Epidermal melanocyte (primary cell): Measurements from ENCODE around the gene EIF2S3.
"Not testable (repeated sequence)": the region's sequence is repeated elsewhere in the genome, so short reads cannot be mapped to it uniquely, and the experiment has no call there.

Experiments used
- DNase-seq: peaks from one replicate; pipeline ENCODE4 v3.0.0; 2011; ENCODE audit warnings: low spot score; ENCODE audit not compliant: insufficient read length

The EIF2S3 gene

DNA sequence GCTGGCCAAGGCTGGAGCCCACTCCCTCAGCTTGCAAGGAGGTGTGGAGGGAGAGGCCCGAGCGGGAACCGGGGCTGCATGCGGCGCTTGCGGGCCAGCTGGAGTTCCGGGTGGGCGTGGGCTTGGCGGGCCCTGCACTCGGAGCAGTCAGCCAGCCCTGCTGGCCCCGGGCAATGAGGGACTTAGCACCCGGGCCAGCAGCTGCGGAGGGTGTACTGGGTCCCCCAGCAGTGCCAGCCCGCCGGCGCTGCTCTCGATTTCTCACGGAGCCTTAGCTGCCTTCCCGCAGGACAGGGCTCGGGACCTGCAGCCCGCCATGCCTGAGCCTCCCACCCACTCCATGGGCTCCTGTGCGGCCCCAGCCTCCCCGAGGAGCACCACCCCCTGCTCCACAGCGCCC is 5.1 kb upstream of the EIF2S3 start:
- not testable (repeated sequence) for DNase-seq

DNA sequence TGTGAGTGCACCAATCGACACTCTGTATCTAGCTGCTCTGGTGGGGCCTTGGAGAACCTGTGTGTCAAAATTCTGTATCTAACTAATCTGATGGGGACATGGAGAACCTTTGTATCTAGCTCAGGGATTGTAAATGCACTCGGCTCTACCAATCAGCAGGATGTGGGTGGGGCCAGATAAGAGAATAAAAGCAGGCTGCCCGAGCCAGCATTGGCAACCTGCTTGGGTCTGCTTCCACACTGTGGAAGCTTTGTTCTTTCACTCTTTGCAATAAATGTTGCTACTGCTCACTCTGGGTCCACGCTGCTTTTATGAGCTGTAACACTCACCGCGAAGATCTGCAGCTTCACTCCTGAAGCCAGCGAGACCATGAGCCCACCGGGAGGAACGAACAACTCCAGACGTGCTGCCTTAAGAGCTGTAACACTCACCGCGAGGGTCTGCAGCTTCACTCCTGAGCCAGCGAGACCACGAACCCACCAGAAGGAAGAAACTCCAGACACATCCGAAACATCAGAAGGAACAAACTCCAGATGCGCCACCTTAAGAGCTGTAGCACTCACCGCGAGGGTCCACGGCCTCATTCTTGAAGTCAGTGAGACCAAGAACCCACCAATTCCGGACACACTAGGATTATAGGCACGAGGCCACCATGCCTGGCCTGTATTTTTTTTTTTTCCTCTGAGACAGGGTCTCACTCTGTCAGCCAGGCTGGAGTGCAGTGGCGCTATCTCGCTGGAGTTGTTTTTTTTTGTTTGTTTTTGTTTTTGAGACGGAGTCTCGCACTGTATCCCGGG is 4.0 kb upstream of the EIF2S3 start:
- DNase-seq, result not testable (repeated sequence)

DNA sequence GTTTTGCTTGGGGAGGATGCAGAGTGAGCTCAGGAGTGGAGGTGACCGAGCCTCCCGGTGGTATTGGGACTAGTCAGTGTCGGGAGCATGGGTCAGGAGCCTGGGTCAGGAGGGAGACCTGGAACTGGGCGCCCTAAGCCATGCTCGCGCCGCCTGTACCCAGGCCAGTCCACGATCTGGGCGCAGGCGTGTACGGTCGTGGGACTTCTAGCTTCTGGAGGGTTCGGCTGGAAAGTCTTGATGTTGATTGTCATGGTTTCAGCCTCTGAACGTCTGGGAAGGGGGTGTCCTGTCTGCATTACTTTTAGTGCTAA is 244 bp downstream of the EIF2S3 start:
- DNase-seq, result no peak

DNA sequence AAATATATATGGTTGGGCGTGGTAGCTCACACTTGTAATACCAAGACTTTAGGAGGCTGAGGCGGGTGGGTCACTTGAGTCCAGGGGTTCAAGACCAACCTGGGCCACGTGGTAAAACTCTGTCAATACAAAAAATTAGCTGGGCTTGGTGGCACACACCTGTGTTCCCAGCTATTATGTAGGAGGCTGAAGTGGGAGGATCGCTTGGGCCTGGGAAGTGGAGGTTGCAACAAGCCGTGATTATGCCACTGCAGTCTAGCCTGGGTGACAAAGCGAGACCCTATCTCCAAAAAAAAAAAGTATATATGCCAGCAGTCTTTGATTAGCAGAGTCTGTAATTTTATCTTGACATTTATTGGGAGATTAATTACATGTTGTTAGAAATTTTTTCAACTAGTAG is 8.7 kb downstream of the EIF2S3 start:
- no peak for DNase-seq

DNA sequence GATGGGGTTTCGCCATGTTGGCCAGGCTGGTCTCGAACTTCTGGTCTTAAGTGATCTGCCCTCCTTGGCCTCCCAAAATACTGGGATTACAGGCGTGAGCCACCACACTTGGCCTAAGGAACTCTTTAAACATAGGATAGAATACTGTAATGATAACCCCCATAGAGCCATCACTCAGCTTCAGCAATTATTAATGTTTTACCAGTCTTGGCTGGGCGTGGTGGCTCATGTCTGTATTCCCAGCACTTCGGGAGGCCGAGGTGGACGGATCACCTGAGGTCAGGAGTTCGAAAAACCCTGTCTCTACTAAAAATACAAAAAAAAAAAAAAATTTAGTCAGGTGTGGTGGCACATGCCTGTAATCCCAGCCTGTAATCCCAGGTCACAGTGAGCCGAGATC is 15.1 kb downstream of the EIF2S3 start:
- DNase-seq, result no peak

DNA sequence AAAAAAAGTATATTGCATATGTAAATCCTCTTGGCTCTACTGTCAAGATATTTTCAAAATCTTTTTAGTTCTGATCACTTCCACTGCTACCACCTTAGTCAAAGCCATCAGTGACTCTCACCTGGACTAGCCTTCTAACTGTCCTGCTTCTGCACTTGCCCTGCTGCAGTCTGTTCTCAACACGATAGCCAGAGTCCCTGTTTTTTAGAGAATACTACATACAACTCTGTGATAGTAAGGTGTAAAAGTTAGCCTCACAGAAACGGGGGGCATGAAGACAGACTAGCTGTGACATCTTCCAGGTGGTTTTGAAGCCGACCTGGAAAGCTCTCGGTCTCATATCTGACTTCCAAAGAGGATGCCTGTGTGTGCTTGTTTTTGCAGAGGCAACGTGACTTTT is 24.7 kb downstream of the EIF2S3 start:
- no peak for DNase-seq

DNA sequence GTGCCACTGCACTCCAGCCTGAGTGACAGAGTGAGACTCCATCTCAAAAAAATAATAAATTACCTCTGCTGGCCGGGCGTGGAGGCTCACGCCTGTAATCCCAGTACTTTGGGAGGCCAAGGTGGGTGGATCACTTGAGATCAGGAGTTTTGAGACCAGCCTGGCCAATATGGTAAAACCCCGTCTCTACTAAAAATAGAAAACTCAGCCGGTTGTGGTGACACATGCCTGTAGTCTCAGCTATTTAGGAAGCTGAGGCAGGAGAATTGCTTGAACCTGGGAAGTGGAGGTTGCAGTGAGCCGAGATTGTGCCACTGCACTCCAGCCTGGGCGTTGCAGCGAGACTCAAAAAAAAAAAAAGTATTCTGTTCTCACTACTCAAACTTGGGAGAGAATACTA is 25.5 kb downstream of the EIF2S3 start:
- not testable (repeated sequence) for DNase-seq

DNA sequence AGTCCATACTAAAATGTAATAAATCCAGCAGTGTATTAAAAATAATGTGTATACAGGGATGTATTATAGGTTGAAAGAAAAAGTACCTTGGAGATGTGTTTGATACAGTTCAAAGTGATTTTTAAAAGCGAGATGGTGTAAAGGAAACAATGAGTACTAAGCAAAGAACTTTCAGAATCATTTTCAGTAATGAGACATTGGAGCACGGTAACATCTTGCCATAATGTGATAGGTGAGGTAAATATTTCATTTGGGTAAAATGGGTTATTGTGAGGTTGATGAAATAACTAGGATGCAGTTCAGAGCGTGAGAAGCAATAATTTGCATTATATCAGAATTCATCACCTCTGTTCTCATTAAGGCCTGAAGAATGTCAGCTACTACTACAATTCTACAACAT is 25.9 kb downstream of the EIF2S3 start:
- DNase-seq, result no peak

DNA sequence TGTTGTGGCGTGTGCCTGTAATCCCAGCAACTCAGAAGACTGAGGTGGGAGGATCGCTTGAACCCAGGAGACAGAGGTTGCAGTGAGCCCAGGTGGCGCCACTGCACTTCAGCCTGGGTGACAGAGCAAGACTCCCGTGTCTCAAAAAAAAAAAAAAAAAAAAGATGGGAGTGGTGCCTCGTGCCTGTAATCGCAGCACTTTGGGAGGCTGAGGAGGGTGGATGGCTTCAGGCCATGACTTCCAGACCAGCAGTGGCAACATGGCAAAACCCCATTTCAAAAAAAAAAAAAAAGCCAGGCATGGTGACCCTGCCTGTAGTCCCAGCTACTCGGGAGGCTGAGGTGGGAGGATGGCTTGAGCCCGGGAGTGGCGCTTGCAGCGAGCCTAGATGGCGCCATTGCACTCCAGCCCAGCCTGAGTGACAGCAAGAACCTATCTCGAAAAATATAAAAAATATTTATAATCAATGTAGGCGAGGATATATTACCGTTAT is 27.0 kb downstream of the EIF2S3 start:
- DNase-seq, result no peak

DNA sequence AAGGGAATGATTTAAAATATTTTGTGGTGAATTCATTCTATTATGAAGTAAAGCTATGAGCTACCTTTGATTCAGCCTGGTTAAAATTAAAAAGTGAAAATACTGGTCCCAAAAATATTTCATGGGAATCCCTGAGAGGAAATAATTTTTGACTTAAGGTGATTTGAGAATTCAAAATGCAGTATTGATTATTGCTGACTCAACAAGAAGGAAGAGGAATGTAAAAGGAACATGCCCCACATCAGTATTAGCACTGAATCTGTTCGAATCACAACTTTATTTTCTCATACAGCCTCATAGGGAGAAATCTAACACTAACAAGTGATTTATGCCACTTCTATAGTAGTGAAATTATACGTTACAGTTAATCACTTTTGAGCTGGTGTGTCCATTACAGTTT is 27.7 kb downstream of the EIF2S3 start:
- no peak for DNase-seq

DNA sequence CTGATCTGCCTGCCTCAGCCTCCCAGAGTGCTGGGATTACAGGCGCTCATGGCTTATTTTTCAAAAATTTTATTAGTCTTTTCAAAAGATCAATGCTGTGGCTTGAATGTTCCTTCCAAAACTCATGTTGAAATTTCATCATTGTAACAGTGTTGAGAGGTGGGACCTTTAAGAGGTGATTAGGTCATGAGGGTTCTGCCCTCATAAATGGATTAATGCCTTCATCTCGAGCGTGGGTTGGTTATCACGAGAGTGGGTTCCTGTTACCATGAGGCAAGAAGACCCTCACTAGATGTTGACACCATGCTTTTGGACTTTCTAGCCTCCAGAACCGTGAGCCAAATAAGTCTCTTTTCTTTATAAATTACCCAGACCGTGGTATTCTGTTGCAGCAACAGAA is 30.3 kb downstream of the EIF2S3 start:
- DNase-seq, result no peak

DNA sequence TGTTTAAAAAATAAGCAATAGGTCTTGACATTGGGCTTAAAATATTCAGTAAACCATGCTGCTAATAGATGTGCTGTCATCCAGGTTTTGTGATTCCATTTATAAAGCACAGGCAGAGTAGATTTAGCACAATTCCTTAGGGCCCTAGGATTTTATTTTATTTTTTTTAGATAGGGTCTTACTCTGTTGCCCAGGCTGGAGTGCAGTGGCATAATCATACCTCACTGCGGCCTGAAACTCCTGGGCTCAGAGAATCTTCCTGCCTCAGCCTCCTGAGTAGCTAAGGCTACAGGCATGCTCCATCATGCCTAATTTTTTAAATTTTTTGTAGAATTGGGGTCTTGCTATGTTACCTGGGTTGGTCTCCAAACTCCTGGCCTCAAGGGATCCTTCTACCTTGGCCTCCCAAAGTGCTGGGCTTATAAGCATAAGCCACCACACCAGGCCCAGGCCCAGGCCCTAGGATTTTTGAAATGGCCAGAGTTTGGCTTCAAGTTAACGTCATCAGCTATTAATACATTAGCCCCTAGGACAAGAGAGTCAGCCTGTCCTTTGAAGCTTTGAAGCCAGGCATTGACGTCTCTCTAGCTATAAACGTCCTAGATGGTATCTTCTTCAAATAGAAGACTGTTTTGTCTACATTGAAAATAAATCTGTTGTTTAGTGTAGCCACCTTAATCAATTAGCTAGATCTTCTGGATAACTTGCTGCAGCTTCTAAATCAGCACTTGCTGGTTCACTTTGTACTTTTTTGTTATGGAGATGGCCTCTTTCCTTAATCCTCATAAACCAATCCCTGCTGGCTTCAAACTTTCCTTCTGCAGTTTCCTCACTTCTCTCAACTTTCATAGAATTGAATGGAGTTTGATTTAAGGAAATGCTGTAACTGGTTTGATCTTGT is 35.8 kb downstream of the EIF2S3 start:
- no peak for DNase-seq

DNA sequence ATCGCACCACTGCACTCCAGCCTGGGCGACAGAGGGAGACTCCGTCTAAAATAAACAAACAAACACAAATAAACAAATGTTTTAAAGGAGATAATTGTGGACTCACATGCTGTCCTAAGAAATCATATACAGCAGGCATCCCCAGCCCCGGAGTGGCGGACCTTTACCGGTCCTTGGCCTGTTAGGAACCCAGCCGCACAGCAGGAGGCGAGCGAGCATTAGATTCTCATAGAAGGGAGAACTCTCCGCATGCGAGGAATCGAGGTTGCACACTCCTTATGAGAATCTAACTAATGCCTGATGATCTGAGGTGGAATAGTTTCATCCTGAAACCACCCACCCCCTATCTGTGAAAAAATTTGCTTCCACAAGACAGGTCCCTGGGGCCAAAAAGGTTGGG is 39.0 kb downstream of the EIF2S3 start:
- DNase-seq, result no peak

DNA sequence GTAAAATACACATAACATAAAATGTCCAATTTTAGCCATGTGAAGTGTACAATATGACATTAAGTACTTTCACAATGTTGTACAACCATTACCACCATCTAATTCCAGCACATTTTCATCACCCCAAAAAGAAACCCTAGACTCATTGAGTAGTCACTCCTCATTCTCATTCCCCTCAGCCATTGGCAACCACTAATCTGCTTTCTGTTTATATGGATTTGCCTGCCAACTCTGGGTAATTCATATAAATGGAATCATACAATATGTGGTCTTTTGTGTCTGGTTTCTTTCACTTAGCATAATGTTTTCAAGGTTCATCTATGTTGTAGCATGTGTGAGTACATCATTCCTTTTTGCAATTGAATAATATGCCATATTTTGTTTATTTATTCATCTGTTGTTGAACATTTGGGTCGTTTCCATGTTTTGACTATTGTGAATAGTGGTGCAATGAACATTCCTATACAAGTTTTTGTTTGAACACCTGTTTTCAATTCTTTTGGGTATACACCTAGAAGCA is 43.0 kb downstream of the EIF2S3 start:
- DNase-seq, result no peak

DNA sequence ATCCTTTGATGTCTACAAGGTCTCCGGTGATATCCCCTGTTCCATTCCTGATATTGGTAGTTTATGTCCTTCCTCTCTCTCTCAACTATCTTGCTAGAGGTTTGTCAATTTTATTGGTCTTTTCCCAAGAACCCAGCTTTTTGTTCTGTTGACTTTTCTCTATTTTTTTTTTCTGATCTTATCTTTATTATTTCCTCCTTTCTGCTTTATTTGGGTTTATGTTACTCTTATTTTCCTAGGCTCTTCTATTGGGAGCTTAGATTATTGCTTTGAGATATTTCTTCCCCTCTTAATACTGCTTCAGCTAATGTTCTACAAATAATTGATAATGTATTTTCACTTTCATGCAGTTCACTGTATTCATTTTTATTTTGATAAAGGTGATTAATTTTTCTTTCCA is 44.2 kb downstream of the EIF2S3 start:
- no peak for DNase-seq

DNA sequence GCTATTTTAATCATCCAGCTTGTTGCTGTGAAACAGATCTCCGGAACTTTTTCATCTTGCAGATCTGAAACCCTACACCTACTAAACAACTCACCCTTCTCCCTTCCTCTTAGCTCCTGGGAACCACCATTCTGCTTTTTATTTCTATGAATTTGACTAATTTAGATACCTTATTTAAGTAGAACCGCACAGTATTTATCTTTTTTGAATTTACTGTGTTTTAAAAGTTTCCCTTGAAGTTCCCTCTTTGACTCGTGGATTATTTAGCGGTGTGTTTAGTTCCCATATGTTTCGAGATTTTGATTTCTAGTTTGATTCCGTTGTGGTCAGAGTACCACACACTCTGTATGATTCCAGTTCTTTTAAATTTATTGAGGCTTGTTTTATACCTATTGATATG is 44.6 kb downstream of the EIF2S3 start:
- no peak for DNase-seq

DNA sequence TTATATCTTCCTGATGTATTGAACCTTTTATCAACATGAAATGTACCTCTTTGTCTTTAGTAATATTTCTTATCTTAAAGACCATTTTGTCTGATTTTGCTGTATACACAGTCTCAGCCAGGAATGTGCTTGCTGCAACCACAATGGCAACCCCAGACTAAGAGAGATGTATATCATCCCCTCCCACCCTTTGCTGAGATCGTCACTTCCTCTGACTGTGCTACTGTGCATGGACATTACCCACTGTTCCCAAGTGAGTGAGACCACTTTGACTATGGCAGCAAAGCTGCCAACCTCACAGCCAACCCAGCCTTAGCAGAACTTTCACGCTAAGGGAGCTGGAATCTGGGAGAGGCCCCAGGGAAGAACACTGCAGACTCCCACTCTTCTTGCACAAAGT is 46.0 kb downstream of the EIF2S3 start:
- no peak for DNase-seq

DNA sequence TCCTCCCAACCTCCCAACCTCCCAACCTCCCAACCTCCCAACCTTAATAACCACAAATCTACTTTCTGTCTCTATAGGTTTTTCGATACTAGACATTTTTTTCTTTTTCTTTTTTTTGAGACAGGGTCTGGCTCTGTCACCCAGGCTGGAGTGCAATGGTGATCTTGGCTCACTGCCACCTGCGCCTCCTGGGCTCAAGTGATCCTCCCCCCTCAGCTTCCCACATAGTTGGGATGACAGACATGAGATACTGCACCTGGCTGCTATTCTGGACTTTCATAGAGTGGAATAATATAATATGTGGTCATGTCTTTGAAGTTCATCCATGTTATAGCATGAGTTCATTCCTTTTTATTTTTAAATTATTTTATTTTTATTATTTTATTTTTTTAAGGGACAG is 55.3 kb downstream of the EIF2S3 start:
- no peak for DNase-seq

DNA sequence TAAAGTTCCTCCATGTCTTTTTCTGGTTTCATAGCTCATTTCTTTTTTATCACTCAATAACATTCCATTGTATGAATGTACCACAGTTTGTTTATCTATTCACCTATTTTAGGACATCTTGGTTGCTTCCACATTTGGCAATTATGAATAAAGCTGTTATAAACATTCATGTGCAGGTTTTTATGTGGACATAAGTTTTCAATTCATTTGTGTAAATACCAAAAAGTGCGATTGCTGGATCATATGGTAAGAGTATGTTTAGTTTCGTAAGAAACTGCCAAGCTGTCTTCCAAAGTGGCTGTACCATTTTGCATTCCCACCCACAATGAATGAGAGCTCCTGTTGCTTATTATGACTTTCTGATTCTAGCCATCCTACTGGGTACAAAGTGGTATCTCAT is 58.4 kb downstream of the EIF2S3 start:
- no peak for DNase-seq

DNA sequence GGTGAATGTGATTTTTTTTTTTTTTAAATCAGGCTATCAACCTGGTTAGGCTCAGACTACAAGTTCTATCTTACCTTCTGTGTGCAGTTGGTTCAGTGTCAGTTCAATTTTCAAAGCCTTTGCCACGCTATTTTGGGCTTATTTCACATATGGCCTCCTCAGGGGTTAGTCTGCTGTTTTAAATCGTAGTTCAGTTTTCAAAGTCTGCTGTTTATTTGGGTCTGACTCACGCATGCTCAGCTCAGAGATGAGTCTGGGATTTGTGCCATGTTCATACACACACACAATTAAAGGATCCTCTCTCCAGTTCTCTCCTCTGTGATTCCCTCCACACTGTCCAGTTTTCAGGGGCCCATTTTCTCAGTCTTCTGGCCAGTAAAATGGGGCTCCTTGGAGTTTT is 62.5 kb downstream of the EIF2S3 start:
- DNase-seq, result peak; percentile 18

DNA sequence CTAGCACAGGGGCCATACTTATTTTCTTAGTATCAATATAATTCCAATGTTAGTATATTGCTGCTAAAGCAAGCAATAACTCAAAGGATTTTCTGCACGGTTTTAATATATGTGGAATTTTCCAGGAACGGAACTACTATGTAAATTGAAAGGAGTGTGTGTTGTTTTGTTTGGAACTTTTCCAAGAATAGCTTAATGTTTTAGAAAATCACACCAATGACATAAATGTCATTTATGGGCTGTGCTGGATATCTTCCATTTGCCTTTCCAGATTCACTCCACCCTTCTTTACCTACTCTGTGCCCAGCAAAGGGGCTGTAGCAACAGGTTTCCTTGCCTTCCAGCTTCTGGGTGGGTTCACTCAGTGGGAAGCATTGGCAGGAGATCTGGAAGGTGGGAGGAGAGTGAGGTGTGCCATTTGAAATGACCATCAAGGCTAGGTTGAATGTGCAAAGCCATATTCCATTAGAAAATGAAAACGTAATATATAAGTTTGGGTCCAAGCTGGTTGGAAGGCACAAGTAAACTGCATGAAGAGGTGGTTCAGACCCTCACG is 69.6 kb downstream of the EIF2S3 start:
- DNase-seq, result no peak

DNA sequence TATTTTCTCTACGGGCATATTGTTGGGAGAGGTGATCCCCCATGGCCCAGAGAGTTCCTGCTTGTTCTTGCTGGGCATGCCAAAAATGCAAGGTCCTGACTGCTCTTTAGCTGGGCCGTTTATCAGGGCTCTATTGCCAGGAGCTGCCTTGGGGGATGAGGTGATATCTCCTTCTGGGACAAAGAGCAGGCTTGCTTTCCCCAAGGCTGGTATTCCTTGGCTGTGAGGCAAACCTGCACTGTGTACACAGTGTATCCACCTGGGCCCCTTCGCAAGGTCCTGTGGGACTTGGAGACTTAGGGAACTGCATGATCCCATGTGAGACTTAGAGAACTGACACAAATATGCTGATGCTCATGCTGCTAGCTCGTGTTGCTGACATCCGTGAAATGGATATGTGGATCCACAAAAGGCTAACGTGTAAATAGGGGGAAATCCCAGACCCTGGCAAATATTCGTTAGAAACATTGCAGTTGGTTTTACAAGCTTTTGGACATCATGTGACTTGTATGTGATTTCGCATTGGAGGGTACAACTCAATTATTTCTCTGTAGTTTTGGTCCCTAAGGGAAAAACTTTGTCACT is 70.4 kb downstream of the EIF2S3 start:
- no peak for DNase-seq
